Stimulated activated CD8-positive, alpha-beta memory T cell treated with anti-CD3 and anti-CD28 coated beads, Interleukin-15, amount 100 ng/mL, for 4 hours (primary cell): ENCODE measurements around the gene ZFAND3.

Experiments
- DNase-seq, 2 donors: peaks; one replicate each; pipeline ENCODE4 v3.0.0-alpha.2; 2020; ENCODE audit warnings: low read depth in 2 of 2

The ZFAND3 gene

DNA sequence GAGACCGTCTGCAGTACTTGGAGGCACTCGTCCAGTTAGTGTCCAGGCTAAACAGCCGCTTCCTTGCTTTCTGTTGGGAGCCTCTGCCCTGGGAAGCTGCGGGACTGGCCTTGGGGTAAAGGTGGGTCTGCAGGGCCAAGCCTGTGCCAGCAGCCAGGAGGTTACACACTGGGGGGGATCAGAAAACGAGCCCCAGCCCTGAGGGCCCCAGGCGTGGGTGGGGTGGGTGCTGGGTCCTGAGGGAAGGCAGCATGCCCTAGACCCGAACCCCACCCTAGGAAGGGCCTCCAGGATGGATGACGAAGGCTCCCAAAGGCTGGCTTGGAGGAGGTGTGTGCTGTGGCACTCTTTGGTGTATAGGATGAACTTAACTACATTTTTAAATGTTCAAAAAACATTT lies 335.2 kb downstream of the ZFAND3 start:
- DNase-seq = no peak

DNA sequence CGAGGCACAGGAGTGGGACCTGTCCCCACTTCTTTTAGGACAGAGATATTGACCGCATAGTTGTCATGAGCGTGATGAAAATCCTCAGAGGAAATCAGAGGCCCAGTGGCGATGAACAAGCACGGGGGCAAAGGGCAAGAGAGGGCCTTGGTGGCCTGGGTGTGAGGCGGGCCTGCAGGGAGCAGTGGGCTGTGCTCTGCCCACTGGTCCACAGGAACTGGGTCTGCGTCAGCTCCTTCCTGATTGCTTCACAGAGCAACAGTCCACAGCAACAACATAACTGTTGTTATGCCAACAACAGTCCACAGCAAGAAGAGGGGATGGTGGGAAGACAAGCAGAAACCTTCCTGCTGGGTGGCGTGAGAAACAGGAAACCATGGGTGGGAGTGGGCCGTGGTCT lies 335.6 kb downstream of the ZFAND3 start:
- no peak for DNase-seq

DNA sequence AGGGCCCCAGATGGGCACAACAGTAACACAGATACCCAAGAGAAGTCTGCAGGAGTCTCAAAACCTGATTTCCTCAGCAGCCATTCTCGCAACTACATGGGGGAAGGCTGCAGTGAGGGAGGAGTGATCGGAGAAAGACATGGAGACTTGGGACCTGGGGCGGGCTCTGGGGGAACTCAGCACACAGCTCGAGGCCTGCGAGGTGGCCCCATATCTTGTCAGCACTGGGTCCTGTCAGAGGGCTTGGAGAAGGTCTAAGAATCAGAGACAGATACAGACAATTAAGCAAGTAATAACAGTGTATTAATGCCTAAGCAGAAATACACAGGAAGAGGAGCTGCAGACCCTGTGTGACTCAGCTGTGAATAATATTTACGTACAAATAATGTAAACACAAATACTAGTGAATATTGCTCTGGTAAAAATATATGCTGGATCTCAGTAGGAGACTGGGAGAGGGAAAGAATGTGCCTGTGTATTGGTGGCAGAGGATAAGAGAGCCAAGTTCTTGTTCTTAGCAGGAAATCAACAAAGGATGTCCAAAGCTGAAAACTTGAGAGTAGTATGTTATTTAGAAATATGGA lies 336.2 kb downstream of the ZFAND3 start:
- DNase-seq = no peak

DNA sequence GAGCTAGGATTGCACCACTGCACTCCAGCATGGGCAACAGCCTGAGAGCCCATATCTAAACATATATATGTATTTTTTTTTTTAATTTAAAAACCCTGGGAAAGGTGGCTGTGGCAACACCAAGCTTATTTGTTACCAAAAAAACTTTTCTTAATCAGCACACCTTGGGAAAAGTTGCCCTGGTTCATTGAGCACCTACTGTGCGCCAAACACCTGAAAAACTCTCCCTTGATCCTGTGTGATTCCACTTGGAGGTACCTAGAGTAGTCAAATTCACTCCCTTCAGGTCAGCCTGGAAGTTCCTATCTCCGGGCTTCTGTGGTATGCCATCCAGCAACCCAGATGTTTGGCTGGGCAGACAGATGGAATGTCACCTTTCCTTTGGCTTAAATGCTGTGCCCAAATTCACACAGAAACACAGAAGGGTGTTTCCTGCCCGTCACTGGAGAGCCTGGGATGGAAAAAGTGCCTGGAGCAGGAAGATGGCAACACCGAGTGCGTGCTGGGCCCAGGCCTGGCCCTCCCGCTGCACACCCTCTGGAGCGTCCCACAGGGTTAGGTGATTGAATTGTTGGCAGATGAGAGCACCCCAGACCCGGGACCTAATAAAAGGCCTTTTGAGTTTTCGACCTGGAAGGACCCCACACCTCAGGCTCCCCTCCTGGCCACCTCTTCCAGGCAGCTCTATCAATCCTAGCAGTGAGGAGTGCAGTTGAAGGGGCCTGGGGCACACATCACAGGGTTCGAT lies 337.5 kb downstream of the ZFAND3 start:
- DNase-seq = no peak

DNA sequence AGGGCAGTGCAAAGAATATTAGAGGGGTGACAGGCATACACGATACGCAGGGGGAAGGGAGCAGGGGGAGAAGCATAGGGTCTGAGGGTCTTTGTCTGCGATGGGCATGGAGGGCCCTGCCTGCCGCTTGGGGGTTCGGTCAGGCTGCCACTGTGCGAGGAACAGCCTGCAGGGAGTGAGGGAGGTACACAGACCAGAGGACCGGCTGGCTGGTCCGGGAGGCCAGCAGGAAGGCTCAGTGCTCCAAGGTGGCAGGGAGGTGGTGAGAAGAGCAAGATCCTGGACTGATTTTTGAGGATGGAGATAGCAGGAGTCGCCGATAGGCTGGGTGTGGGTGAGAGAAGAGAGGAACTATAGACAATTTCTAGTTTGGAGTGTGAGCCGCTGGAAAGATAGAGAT lies 338.4 kb downstream of the ZFAND3 start:
- no peak for DNase-seq

DNA sequence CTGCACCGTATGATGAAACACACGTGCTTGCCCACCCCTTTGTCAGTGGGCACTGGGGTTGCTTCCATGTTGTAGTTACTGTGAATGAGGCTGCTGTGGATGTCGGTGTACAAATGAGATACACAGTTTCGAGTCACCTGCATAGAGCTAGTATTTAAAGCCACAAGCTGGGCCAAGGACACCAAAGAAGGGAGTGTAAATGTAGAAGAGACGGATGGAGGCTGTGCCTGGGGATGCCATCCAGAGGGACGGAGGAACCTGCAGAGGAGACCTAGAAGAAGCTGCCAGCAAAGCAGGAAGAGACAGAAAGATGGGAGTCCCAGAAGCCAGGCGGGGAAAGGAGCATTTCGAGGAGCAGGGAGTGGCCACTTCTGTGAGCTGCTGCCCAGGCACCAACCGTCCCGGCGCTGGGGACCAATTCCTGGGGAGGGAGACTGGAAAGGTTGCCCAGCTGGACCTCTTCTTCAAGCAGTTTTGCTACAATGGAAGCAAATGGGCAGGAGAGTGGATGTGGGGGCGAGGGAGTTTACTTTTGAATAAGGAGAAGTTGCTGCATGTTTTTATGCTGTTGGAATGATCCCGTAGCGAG lies 339.3 kb downstream of the ZFAND3 start:
- no peak for DNase-seq

DNA sequence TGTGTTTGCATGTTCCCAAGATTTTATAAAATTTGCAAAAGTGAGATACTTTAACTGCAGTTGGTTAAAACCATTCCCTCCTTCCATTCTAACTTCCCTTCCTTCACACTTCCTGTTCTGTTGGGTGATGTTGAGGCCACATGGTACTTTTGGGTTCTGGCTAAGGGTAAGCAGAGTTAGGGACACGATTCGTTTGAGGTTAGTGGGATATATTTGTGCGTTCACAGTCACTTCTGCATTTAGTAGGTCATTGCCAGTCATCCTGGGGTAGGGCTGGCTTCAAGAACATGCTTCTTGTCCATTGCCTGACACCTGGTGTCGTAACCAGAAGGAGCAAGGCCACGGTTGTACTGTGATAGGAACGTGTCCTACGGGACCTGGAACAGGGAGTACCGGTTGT lies 340.1 kb downstream of the ZFAND3 start:
- no peak for DNase-seq

DNA sequence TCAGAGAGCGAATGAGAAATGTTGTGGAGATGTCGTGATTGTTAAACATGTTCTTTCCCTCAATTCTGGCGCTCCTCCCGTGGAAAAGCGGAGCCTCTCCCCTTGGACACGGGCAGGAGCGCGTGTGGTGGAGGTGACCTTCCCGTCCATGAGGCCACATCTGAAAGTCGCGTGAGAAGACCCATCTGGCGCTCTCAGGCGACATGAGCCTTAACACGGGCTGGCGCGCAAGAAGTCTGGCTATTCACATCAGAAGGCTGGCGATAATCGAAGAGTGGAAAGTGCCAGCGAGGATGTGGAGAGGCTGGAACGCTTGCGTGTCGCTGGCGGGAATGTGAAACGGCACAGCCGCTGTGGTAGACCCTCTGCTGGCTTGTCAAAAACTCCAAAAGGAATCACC lies 341.3 kb downstream of the ZFAND3 start:
- DNase-seq = no peak

DNA sequence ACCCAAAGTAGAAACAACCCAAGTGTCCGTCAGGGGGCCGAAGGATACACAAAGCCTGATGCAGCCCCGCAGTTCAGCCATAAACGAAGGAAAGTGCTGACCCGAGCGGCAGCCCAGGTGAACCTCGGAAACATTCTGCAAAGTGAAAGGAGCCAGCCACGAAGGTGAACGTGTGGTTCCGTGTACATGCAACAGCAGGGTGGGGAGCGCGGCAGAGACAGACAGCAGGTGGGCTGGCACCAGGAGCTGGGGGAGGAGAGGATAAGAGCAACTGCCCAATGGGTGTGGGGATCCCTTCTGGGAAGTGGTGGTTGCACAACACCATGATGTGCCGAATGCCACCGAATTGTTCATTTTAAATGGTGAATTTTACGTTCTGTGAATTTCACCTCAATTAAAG lies 341.8 kb downstream of the ZFAND3 start:
- no peak for DNase-seq

DNA sequence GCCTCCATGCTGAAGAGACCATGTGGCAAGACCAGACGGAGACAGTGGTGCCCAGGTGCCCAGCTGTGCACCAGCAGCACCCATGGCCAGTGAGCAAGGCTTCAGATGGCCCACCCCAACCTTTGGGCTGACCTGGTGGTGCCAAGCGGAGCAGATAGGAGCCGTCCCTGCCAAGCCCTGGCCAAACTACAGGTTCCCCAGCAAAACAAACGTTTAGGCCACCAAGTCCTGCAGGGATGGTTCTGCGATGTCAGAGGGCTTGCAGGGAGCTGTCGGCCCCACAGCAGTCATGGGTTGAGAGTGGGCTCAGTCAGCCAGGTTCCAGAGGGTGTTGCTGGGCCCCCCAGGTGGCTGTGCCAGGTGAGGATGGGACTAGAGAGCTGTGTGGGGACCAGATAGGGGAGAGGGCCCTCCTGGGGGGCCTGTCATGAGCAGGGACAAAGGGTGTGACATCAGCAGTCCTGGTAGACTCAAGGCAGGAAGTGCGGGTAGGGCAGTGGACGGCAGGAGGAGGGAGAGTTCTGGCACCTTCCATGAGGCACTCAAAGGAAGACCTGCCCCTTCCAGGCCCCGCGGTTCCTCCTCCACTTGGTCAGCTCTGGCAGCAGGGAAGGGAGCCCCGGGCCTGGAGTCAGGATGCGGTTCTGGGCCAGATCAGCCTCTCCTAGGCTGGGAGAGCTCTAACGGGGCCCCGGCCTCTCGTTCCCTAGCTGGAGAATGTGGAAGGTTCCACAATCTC lies 342.4 kb downstream of the ZFAND3 start:
- DNase-seq = no peak

DNA sequence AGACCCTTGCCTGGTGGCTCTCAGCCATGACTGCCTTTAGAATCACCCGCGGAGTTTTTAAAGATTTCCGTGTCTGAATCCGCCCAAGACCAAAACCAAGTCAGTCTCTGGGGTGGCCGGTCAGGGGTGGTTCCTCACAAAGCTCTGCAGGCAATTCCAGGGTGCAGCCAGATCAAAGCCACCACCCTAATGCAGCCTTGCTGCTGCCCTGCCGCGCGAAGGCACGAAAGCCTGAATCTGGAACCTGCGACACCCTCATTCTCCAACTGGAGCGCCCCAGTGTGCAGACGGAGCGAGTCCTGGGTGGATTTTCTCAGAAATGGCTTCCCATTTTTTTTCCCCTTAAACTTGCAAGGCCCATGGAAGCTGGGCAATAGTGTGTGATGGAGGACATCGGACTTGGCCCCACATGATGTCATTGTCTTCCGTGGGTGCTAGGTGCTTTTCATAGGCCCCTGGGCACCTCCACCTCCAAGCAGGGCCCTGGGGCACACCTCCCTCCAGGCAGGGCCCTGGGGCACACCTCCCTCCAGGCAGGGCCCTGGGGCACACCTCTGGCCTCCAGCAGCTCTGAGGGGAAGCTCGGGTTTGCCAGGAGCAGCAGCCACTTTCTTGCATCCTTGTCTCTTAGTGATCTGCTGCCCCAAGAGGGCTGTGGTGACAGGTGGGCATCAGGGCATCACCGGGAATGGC lies 343.1 kb downstream of the ZFAND3 start:
- no peak for DNase-seq

DNA sequence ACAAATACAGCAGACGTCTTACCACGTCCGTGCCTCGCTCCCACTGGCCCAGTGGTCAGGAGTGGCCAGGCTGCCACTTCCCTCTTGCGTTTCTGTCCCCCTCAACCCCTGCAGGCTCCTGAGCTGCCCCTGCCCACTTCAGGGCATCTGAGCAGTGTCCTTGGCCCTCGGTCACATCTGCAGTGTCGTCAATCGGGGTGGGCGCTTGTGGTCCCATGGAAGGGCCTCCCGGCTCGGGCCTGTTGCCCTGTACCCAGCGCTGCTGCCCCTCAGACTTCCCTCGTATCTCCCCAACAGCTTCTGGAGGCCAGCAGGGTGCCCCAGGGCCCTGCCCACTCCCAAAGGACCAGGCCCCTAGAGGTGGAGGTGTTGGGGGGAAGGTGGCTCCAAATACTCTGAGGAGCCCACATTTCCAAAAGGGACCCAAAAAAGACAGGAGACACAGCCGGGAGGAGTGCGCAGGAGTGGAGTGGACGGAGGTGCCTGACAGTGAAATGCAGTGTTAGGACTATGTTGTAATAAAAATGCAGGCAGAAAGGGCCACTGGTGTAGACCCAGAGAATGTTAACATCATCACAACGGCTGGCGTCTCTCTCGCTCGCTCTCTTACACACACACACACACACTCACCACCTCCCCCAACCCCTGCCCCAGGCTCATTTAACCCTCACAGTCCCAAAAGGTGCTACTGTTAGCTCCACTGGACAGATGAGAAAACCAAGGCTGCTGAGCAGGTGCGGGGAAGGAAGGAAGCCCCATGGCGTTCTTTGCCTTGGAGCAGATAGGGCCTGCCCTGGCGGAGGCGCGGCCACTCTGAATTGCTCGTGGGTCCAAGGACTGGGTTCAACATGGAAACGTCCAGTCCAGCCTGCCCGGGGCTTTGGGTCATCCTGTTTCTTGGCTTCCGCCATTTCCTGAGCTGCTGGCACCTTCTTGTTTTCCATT lies 343.9 kb downstream of the ZFAND3 start:
- DNase-seq = no peak

DNA sequence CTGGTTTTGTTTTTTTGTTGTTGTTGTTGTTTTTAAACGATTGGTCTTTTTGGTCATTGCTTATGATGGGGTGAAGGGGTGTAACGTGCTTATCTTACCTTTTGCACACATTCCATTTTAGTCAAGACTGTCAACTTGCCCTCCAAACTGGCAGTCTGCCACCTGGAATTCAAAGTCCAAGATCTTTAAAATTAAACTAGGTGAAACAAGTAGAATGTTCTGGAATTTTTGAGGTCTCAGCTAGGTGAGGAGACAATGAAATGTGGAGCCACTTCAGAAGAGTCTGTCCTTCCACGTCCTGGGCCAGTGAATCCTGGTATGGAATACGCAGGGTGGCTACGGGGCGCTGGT lies 344.6 kb downstream of the ZFAND3 start:
- no peak for DNase-seq

DNA sequence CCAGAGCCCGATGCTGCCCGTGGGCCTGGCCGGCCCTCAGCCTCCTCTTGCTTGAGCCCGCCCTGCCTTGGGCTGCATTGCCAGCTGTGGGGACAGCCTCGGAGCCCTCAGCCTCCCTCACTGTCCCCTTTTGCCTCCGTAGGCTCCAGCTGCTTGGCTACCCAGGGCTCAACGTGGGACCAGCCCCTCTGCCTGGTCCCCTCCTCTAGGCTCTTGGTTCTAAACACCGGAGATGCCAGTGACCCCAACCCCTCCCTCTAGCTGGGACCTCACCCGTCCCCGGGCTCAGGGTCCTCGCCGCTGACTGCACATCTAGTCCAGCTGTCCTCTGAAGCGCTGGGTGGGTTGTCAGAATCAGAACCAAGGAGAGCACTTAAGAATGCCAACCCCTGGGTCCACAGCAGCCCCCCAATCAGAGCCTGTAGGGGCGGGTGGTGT lies 345.2 kb downstream of the ZFAND3 start:
- no peak for DNase-seq

DNA sequence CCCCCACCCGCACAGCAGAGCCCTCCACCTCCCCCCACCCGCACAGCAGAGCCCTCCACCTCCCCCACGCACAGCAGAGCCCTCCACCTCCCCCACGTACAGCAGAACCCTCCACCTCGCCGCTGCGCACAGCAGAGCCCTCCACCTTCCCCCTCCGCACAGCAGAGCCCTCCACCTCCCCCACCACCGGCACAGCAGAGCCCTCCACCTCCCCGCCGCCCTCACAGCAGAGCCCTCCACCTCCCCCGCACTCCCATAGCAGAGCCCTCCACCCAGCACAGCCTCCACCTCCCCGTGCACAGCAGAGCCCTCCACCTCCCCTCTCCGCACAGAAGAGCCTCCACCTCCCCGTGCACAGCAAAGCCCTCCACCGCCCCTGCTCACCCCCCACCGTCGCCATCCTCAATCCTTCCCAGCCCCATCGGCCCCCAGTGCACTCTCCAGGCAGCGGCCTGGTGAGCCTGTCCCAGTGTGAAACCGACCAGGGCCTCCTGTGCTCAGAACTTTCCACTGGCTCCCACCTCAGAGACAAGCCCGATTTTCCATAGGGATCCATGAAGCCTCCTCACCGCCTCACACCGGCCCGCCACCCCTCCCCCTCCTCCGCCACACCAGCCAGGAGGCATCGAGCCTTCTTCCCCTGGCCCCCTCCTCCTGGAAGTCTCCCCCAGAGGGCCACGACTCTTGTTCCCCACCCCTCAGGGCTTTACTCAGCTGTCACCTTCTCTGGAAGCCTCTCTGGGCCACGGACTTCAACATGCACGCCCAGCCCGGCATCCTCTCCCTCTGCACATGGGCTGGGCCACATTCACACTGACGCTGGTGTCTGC lies 347.1 kb downstream of the ZFAND3 start:
- no peak for DNase-seq

DNA sequence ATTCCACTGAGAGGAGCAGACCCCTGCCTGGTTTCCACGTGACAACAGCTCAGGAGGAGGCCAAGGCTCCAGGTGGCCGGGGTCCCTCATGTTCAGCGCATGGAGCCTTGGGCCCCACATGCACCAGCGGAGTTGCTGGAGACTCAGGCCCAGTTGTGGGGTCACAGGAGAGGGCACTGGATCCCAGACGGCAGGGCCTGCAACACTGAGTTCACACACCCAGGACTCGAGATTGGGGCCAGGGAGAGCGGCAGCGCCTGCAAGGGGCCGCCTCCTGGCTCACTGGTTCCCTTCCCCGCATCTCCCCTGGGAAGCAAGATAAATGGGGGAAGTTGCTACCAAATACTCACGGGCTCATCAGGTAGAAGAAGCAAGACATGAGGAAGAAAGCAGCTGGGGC lies 348.1 kb downstream of the ZFAND3 start:
- DNase-seq = no peak

DNA sequence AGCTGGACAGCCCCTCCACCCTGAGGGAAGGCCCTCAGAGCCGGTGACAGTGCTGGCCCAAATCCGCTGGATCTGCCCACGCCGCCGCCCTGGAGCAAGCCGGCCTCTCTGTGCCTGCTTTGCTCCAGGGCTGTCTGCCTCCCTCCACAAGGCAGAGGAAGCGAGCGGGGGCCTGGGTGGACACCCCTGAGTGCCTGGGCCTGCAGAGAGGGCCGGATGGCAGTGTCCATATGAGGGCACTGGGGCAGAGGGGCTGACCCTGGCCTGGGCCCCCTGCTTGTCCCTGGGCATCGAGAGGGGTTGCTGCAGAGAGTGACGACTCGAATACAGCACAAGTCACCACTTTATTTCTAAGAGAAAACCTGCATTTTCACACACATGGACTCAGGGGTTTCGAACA lies 348.6 kb downstream of the ZFAND3 start:
- no peak for DNase-seq

DNA sequence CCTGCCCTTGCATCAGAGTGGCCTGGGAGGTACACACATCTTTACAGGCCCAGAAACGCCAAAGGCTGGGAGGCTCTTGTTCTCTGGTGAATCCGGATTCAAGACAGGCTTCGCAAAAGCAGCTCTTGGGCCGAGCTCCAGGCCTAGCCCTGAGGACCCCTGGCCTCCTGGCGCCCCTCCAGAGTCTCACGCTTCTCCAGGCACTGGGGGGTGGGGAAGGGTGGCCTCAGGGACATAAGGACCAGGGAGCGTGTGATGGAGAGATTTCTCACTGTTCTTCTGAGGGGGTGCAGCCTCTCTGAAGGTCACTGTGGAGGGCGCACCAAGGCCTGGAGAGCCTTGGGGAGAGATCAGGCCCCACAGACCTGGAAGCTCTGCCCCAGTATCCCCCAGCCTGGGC lies 349.2 kb downstream of the ZFAND3 start:
- no peak for DNase-seq

DNA sequence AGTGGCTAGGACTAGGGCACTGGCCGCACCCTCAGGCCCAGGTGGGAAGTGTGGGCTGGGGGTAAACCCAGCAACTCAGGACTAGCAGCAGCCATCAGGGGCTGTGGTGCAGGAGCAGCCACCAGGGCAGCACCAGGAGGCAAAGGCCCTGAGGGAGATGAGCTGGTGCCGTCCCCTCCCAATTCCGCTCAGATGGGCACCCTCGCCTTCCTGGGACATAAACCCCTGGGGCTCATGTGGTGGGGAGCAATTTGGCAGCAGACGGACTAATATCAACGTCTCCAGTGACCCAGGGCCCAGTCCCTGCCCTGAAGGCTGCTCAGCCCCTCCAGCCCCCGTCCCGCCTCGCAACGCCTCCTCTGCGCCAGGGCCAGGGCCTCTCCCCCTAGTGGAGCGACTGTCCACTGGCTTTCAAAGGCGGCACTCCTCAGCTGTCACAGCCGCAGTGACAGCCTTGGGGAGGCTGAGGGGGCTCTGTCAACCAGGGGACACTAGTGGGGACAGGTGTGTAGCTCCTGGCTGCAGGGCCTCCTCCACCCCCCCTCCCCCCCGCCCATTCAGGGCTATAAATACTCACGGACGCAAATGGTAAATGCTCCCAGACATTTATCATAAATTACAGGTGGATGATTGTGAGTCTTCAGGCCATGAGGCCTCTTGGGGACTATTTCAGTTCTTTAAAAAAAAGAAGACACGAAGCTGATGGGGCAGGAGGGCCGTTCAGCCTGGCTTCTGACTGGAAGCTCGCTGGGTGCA lies 349.9 kb downstream of the ZFAND3 start:
- no peak for DNase-seq
